HL-60 (cell line): ENCODE results near the gene HAVCR2.
A peak's percentile ranks its signal among the peaks of the same experiment; 100 is the strongest.

Source experiments
- DNase-seq, 2 experiments: peaks; one replicate each; pipeline ENCODE4 v3.0.0-alpha.2; 2010 to 2020; ENCODE audit warnings: low read depth in 1 of 2, low spot score in 1 of 2
- H3K27ac ChIP-seq: fragments of 250-450 bp; sonication (Bioruptor Pico); replicated peaks from 2 replicates; pipeline ENCODE4 v1.5.1; 2020; ENCODE audit warnings: mild to moderate bottlenecking, moderate library complexity
- H3K27me3 ChIP-seq: fragments of 250-450 bp; sonication (Bioruptor Pico); 2 replicates; pipeline ENCODE4 v1.5.1; 2021; ENCODE audit warnings: mild to moderate bottlenecking, moderate library complexity; ENCODE audit not compliant: insufficient read depth, poor library complexity, severe bottlenecking
- H3K4me3 ChIP-seq: replicated peaks from 2 replicates; pipeline ENCODE4 v1.5.1; 2011; ENCODE audit warnings: mild to moderate bottlenecking, control low read depth, low read length; ENCODE audit not compliant: insufficient read depth
- GABPA ChIP-seq: IDR thresholded peaks from 2 replicates; pipeline ENCODE4 v1.6.1; 2012; ENCODE audit warnings: low read depth
- POLR2AphosphoS5 ChIP-seq: IDR thresholded peaks from 2 replicates; pipeline ENCODE4 v1.6.1; 2012; ENCODE audit warnings: low read depth
- REST ChIP-seq: IDR thresholded peaks from 2 replicates; pipeline ENCODE4 v1.6.1; 2012; ENCODE audit warnings: low read depth; ENCODE audit not compliant: insufficient replicate concordance
- SPI1 ChIP-seq: IDR thresholded peaks from 2 replicates; pipeline ENCODE4 v1.6.1; 2012; ENCODE audit warnings: low read depth, mild to moderate bottlenecking, borderline replicate concordance
- TF ChIP-seq, protein P1 (sequence below): IDR thresholded peaks from one replicate; pipeline ENCODE4 v1.5.1; 2011; ENCODE audit warnings: low read length, control low read depth, inconsistent platforms; ENCODE audit not compliant: insufficient read depth

Gene HAVCR2

DNA sequence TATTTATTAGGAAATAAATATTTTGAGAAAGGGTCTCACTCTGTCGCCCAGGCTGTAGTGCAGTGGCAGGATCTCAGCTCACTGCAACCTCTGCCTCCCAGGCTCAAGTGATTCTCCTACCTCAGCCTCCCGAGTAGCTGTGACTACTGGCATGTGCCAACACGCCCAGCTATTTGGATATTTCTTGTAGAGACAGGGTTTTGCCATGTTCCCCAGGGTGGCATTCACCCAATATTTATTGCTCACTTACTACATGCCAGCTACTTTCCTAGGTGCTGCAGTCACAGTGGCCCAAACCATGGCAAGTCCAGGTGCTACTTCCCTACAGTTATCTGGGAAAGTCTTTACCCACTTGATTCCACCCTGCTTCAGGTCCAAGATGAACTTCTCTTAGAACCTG lies 42.2 kb upstream of the HAVCR2 start:
- Histone ChIP-seq H3K4me3 (no peak overlapping the region), H3K27ac (no peak overlapping the region), H3K27me3 (no peaks in the 10 kb centered on the region)
- TF ChIP-seq GABPA (no peak), REST (no peak), SPI1 (no peak), POLR2AphosphoS5 (no peak)
- TF ChIP-seq, protein P1, sequence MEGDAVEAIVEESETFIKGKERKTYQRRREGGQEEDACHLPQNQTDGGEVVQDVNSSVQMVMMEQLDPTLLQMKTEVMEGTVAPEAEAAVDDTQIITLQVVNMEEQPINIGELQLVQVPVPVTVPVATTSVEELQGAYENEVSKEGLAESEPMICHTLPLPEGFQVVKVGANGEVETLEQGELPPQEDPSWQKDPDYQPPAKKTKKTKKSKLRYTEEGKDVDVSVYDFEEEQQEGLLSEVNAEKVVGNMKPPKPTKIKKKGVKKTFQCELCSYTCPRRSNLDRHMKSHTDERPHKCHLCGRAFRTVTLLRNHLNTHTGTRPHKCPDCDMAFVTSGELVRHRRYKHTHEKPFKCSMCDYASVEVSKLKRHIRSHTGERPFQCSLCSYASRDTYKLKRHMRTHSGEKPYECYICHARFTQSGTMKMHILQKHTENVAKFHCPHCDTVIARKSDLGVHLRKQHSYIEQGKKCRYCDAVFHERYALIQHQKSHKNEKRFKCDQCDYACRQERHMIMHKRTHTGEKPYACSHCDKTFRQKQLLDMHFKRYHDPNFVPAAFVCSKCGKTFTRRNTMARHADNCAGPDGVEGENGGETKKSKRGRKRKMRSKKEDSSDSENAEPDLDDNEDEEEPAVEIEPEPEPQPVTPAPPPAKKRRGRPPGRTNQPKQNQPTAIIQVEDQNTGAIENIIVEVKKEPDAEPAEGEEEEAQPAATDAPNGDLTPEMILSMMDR = no peak
- no peak for DNase-seq

DNA sequence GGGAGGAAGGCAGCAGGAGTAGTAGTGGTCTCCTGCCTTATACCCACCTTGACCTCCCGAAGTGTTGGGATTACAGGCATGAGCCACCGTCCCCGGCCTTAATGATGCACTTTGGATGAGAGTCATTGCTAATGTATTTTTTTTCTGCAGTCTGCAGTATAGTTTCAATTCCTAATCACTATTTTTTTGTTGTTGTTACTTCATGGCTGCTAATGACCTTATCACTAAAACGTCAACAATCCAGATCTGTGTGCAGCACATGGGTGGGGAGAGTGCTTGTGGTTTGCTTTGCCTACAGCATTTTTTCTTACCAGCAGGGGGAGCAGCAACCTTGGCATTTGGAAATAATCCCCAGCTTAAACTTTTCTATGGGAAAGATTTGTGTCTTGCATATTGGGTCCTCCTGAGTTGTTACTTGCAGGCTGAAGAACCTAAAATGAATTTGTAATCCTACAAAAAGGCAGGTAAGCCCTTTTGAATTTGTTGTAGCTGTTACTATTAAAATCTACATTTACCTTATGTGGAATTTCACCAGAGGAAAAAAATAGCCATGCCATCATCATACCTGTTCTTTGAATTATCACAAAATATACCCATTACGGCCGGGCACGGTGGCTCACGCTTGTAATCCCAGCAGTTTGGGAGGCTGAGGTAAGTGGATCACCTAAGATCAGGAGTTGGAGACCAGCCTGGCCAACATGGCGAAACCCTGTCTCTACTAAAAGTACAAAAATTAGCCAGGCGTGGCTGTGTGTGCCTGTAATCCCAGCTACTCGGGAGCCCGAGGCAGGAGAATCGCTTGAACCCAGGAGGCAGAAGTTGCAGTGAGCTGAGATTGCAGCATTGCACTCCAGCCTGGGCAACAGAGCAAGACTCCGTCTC lies 40.1 kb upstream of the HAVCR2 start:
- peak in 1 of 2 experiments; percentile 64 for DNase-seq
- Histone ChIP-seq H3K4me3 (no peak overlapping the region), H3K27me3 (no peaks in the 10 kb centered on the region), H3K27ac (no peak overlapping the region)
- TF ChIP-seq, protein P1 = peak; percentile 80
- TF ChIP-seq SPI1 = no peak

DNA sequence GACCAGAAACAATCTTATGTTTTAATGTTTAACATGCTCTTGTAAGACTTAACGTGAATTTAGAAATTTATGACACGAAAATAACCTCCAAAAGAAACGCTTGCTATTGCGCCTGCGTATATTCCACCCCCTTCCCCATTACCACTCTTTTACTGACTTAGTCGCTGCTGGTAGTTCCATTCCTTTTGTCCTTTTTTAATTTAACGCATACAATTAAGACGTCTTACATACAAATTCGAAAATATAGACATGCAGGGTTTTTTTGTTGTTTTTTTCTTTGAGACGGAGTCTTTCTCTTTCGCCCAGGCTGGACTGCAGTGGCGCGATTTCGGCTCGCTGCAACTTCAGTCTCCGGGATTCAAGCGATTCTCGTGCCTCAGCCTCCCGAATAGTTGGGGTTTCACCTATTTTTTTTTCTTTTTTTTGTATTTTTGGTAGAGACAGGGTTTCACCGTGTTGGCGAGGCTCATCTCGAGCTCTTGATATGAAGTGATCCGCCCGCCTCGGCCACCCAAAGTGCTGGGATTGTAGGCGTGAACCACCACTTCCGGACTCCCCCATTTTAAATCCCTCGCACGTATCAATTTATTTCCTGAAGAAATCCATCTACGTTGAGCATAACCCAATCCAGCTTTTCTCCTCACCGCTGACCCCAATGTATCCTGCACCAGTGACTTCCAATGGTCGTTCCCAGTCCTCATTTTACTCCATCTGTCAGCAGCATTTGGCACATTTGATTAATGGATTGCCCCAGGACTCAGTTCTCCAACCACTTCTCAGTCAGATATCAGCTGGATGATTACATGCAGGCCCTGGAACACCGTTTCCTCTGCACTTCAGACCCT lies 34.5 kb upstream of the HAVCR2 start:
- Histone ChIP-seq H3K4me3 (peak overlapping the region; percentile 55), H3K27ac (peak overlapping the region; percentile 96), H3K27me3 (no peaks in the 10 kb centered on the region)
- TF ChIP-seq, protein P1 = no peak
- no peak for TF ChIP-seq POLR2AphosphoS5
- TF ChIP-seq GABPA = no peak
- no peak for TF ChIP-seq SPI1
- no peak for TF ChIP-seq REST
- peak in 1 of 2 experiments; percentile 19 for DNase-seq
